CD4-positive, alpha-beta T cell treated with Interleukin-15 for 4 hours (primary cell): Measurements from ENCODE around the gene DENND4C.
"Not testable (repeated sequence)": the region's sequence is repeated elsewhere in the genome, so short reads cannot be mapped to it uniquely, and the experiment has no call there.

Experiments
- DNase-seq: peaks from one replicate; pipeline ENCODE4 v3.0.0-alpha.2; 2020; ENCODE audit warnings: low spot score

The DENND4C gene

DNA sequence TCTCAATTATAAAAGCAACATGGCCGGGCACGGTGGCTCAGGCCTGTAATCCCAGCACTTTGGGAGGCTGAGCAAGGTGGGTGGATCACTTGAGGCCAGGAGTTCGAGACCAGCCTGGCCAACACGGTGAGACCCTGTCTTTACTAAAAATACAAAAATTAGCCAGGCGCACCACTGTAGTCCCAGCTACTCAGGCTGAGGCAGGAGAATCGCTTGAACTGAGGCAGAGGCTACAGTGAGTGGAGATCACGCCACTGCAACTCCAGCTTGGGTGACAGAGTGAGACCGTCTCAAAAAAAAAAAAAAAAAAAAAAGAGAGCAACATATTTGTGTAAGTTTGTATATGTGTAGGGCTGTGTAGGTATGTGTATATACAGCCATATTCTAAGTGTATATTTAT, 142.1 kb downstream of the DENND4C start:
- no peak for DNase-seq

- DNase-seq: no peak
Measured at GRCh38 chr9:19373527-19373926, 143.0 kb downstream of the DENND4C start.

GRCh38 chr9:19375538-19375937, 145.0 kb downstream of the DENND4C start:
- DNase-seq: no peak

- no peak for DNase-seq
Measured at GRCh38 chr9:19376931-19377330, 146.4 kb downstream of the DENND4C start.

- no peak for DNase-seq
Measured at GRCh38 chr9:19378164-19378563, 147.7 kb downstream of the DENND4C start.

GRCh38 chr9:19378647-19379046, 148.2 kb downstream of the DENND4C start:
- no peak for DNase-seq

GRCh38 chr9:19379283-19379682, 148.8 kb downstream of the DENND4C start:
- DNase-seq: peak; percentile 6

DNA sequence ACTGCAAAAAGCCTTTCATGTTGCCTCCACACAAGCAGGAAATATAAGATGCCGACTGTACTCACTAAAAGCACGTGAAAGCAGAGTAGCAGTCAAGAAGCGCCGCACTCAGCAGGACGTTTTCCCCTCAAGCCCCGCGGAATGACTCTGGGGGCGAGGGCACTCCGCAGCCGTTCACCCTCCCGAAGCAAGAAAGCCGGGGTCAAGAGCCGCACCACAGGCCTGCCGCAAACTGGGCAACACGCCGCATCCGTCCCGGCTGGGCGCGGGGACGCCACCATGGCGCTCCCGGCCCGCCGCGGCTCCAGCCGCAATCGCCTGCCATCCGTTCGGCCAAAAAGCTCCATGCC, 149.2 kb downstream of the DENND4C start:
- DNase-seq: peak; percentile 38

DNA sequence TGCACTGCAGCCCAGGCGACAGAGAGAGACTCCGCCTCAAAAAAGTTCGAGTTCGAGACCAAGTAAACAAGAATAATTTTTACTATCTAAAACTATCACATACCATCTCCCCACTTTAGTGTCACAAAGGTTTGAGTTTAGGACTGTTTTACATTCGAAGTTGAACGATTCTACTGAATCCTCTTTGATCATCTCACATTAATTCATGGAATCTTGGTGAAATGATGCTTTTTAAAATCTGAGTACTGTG, 150.3 kb downstream of the DENND4C start:
- no peak for DNase-seq

GRCh38 chr9:19381656-19382055, 151.2 kb downstream of the DENND4C start:
- no peak for DNase-seq

GRCh38 chr9:19385212-19385611, 154.7 kb downstream of the DENND4C start:
- not testable (repeated sequence) for DNase-seq

DNA sequence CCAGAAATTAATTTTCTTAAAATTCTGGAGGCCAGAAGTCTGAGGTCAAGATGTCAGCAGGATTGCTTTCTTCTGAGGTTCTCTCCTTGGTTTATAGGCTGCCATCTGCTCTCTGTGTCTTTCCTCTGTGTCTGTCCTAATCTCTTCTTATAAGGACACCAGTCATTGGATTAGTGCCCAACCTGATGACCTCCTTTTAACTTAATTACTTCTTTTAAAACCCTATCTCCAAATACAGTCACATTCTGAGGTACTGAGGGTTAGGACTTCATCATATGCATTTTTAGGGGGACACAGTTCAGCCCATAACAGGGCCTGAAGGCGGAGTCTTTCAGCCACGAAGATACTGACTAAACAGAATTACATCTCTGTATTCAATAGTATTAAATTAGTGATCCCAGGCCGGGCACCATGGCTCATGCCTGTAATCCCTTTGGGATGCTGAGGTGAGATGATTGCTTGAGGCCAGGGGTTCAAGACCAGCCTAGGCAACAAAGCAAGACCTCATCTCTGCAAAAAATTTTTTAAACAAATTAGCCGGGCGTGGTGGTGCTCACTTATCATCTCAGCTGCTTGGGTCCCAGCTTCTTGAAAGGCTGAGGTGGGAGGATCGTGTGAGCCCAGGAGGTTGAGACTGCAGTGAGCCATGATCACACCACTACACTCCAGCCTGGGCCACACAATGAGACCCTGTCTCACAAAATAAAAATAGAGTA, 155.5 kb downstream of the DENND4C start:
- DNase-seq: no peak

GRCh38 chr9:19386502-19387044, 156.1 kb downstream of the DENND4C start:
- no peak for DNase-seq

- DNase-seq: no peak
Measured at GRCh38 chr9:19387317-19387716, 156.8 kb downstream of the DENND4C start.

DNA sequence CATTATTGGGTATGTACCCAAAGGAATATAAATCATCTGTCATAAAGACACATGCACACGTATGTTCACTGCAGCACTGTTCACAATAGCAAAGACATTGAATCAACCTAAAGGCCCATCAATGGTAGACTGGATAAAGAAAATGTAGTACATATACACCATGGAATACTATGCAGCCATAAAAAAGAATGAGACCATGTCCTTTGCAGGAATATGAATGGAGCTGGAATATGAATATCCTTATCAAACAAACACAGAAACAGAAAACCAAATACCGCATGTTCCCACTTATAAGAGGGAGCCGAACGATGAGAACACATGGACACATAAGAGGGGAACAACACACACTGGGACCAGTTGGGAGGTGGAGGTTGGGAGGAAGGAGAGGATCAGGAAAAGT, 159.0 kb downstream of the DENND4C start:
- not testable (repeated sequence) for DNase-seq

DNA sequence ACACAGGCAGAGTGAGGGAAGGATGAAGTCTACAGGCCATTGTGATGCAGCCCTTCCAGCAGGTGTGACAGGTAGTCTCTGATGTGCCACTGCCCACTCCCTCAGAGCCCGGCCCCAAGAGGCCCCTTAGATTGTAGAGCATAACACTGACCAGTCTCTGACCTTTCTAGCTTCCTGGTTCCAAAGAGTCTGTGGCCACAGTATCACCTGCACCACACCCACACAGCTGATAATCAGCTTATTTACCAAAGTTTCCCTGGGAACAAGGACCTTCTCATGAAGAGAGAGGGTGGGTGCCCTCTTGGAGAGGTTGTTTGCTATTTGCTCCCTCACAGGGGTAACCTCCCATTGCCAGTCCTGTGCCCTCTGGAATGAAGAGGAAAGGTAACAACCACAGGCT, 167.4 kb downstream of the DENND4C start:
- no peak for DNase-seq

GRCh38 chr9:19403231-19403630, 172.7 kb downstream of the DENND4C start:
- DNase-seq: not testable (repeated sequence)

DNA sequence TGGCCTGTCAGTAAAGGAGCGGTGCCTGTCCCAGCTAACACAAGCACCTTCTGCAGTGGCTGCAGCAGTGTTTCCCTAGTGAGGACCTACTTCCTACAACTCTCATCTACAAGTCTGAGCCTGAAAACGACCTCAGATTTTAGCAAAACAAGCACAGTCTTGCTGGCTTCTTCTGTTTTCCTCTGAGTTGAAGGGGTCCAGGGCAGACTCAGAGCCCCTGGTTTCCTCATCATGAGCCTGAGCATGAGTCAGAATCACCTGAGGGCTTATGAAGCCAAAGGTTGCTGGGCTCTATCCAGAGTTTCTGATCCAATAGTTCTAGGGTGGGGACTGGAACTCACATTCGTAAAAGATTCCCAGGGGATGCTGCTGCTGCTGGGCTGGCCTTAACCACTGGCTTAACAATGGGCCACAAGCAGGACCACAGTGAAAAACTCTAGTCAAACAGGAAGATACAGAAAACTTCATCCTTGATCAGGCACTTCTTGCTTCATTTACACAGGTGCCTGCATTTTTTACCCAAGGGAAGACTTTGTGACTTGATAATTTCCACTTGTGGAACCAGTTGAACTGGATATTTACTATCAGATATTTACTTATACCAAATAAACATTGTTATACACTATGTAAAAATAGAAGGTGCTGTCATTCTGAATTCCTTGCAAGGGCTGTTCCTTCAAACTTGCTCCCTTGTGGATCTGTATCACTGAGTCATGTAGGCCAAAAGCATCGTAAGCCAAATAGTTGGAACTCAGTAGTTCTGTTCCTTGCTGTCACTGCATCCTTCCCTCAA, 174.0 kb downstream of the DENND4C start:
- DNase-seq: no peak

GRCh38 chr9:19405771-19406170, 175.3 kb downstream of the DENND4C start:
- DNase-seq: no peak

DNA sequence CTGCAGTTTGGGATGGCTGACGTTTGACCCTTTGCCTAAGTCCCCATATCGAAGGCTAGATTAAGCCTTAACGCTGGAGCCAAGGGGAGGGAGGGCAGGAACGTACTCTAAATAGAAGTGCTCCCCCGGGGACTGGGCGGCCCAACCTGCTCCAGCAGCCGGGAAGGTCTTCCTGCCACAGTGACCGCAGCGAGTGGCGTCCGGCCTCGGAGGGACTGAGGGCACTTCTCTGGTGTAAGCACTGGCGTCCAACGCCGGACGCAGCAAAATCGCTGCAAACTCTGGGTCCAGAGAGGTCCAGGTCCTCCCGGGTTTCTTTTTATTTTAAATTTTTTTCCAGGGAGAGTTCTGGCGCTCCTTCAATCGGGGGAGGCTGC, 177.8 kb downstream of the DENND4C start:
- DNase-seq: peak; percentile 5

- DNase-seq: peak; percentile 97
Measured at GRCh38 chr9:19408693-19409400, 178.4 kb downstream of the DENND4C start, which contains the start of gene ACER2. ACER2 (plus strand) TSS chr9:19409009; CDS start chr9:19409085, 76 bp downstream.

DNA sequence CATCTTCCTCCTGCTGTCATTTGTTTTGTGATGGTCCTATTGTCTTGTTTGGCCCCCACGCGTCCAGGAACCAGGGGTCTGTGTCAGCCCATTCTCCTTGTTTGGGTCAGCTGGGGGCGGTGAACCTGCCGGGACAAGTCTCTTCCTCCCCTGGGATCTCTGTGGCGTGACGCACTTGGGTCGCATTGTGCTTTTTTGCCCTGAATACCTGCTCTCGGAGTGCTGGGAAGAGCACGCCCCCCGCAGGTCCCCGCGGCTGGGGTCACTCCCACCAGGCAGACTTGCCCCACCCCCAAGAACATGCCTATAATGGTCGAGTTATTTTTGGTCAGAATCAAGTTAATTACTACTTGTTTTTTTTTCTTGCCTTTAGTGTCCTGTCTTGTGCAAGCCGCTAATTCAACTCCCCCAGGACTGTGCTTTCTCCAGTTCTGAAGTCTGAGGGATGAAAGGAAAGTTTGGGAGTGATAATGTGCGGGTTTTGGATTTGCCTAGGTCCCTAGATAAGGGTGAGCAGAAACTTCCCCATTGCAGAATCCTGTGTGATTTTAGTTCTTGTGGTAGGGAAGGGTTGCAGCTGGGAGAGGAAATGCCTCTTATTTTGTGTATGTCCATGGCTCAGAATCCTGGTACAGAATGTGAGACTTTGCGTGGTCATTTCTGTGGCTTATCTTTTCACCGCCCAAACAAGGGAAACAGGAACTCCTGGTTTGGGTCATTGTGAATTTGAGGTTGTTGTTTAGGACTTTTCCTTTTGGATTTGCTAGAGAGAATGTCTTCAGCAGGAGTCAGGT, 179.1 kb downstream of the DENND4C start:
- no peak for DNase-seq
